ENCODE results near the gene CCNY. TPM values are rescaled to one million over a fixed set of nuclear protein-coding genes. Genes with fewer than 3 reads are reported as not detected.

The CCNY gene
- total RNA-seq, 2 donors from 2014 or later, result 40.1 to 84.6 TPM

GRCh38 chr10:35347121-35347562 lies 10.8 kb downstream of the CCNY start:
- Histone ChIP-seq H3K9me3 (no peaks in the 10 kb centered on the region), H3K36me3 (no peaks in the 10 kb centered on the region), H3K4me3 (no peak overlapping the region), H3K27me3 (replicated peaks; ENCODE audit: insufficient read depth) (no peaks in the 10 kb centered on the region), H3K27ac (no peak overlapping the region), H3K4me1 (ENCODE audit: control insufficient read depth in 1 of 2, low read depth in 2 of 2) (peaks cover 11 to 40% of the 10 kb centered on the region in 2 donors)
- no peak for TF ChIP-seq CTCF (IDR thresholded peaks at IDR 0.05)
- no peak for DNase-seq (ENCODE audit: low spot score)
- no peak for ATAC-seq (ENCODE audit: insufficient number of reproducible peaks, low FRiP score, low read depth)

GRCh38 chr10:35347899-35348608 lies 11.7 kb downstream of the CCNY start:
- no peak overlapping the region for H3K27ac ChIP-seq
- ATAC-seq (ENCODE audit: insufficient number of reproducible peaks, low FRiP score, low read depth), result no peak
- H3K36me3 ChIP-seq, result no peaks in the 10 kb centered on the region
- TF ChIP-seq CTCF (IDR thresholded peaks at IDR 0.05), result no peak
- no peaks in the 10 kb centered on the region for H3K9me3 ChIP-seq
- H3K4me3 ChIP-seq, result no peak overlapping the region
- peaks cover 11 to 43% of the 10 kb centered on the region in 2 donors for H3K4me1 ChIP-seq (ENCODE audit: control insufficient read depth in 1 of 2, low read depth in 2 of 2)
- DNase-seq (ENCODE audit: low spot score), result no peak
- no peaks in the 10 kb centered on the region for H3K27me3 ChIP-seq (replicated peaks; ENCODE audit: insufficient read depth)

GRCh38 chr10:35348609-35349388 lies 12.5 kb downstream of the CCNY start:
- peaks cover 11 to 50% of the 10 kb centered on the region in 2 donors for H3K4me1 ChIP-seq (ENCODE audit: control insufficient read depth in 1 of 2, low read depth in 2 of 2)
- no peak for TF ChIP-seq CTCF (IDR thresholded peaks at IDR 0.05)
- no peak for ATAC-seq (ENCODE audit: insufficient number of reproducible peaks, low FRiP score, low read depth)
- no peak overlapping the region for H3K27ac ChIP-seq
- H3K4me3 ChIP-seq, result no peak overlapping the region
- no peaks in the 10 kb centered on the region for H3K9me3 ChIP-seq
- H3K36me3 ChIP-seq, result no peaks in the 10 kb centered on the region
- DNase-seq (ENCODE audit: low spot score), result no peak
- H3K27me3 ChIP-seq (replicated peaks; ENCODE audit: insufficient read depth), result no peaks in the 10 kb centered on the region

GRCh38 chr10:35349389-35349915 lies 13.1 kb downstream of the CCNY start:
- no peak overlapping the region for H3K4me3 ChIP-seq
- no peaks in the 10 kb centered on the region for H3K9me3 ChIP-seq
- H3K36me3 ChIP-seq, result no peaks in the 10 kb centered on the region
- no peak for TF ChIP-seq CTCF (IDR thresholded peaks at IDR 0.05)
- peaks cover 11 to 55% of the 10 kb centered on the region in 2 donors for H3K4me1 ChIP-seq (ENCODE audit: control insufficient read depth in 1 of 2, low read depth in 2 of 2)
- H3K27me3 ChIP-seq (replicated peaks; ENCODE audit: insufficient read depth), result no peaks in the 10 kb centered on the region
- ATAC-seq (ENCODE audit: insufficient number of reproducible peaks, low FRiP score, low read depth), result no peak
- DNase-seq (ENCODE audit: low spot score), result no peak
- no peak overlapping the region for H3K27ac ChIP-seq

- no peak for DNase-seq (ENCODE audit: low spot score)
- Histone ChIP-seq H3K4me1 (ENCODE audit: control insufficient read depth in 1 of 2, low read depth in 2 of 2) (peaks cover 15 to 63% of the 10 kb centered on the region in 2 donors), H3K36me3 (no peaks in the 10 kb centered on the region)
Observed at GRCh38 chr10:35351021-35351420, 14.7 kb downstream of the CCNY start.

More at GRCh38 chr10:35351021-35351420, 14.7 kb downstream of the CCNY start:
- Histone ChIP-seq H3K4me3 (no peak overlapping the region), H3K27me3 (replicated peaks; ENCODE audit: insufficient read depth) (no peaks in the 10 kb centered on the region), H3K27ac (no peak overlapping the region), H3K9me3 (no peaks in the 10 kb centered on the region)
- no peak for ATAC-seq (ENCODE audit: insufficient number of reproducible peaks, low FRiP score, low read depth)
- TF ChIP-seq CTCF (IDR thresholded peaks at IDR 0.05), result no peak
